Measurements from ENCODE around the gene SGIP1.

Gene SGIP1

GRCh38 chr1:66745451-66745850, 211.5 kb downstream of the SGIP1 start:
- Mint-ChIP-seq H3K4me1 (ENCODE audit: low read depth) (peaks cover 2% of the 10 kb centered on the region), H3K4me3 (no peak overlapping the region), H3K9me3 (no peaks in the 10 kb centered on the region), H3K36me3 (ENCODE audit: low read depth) (no peaks in the 10 kb centered on the region), H3K27ac (no peak overlapping the region), H3K27me3 (ENCODE audit: low read depth) (peaks cover 44% of the 10 kb centered on the region)

- no peaks in the 10 kb centered on the region for H3K36me3 Mint-ChIP-seq (ENCODE audit: low read depth)
- no peak overlapping the region for H3K27ac Mint-ChIP-seq
- H3K4me1 Mint-ChIP-seq (ENCODE audit: low read depth), result peaks cover 12% of the 10 kb centered on the region
- H3K27me3 Mint-ChIP-seq (ENCODE audit: low read depth), result peaks cover 65% of the 10 kb centered on the region
- no peaks in the 10 kb centered on the region for H3K9me3 Mint-ChIP-seq
- no peak overlapping the region for H3K4me3 Mint-ChIP-seq
Observed at GRCh38 chr1:66747501-66747900, 213.5 kb downstream of the SGIP1 start.

- H3K4me1 Mint-ChIP-seq (ENCODE audit: low read depth), result peaks cover 17% of the 10 kb centered on the region
- no peaks in the 10 kb centered on the region for H3K9me3 Mint-ChIP-seq
- peaks cover 80% of the 10 kb centered on the region for H3K27me3 Mint-ChIP-seq (ENCODE audit: low read depth)
- H3K36me3 Mint-ChIP-seq (ENCODE audit: low read depth), result peaks cover 2% of the 10 kb centered on the region
- H3K27ac Mint-ChIP-seq, result no peak overlapping the region
- H3K4me3 Mint-ChIP-seq, result no peak overlapping the region
Observed at GRCh38 chr1:66750577-66750976, 216.6 kb downstream of the SGIP1 start.

GRCh38 chr1:66751160-66751559, 217.2 kb downstream of the SGIP1 start:
- Mint-ChIP-seq H3K36me3 (ENCODE audit: low read depth) (peaks cover 2% of the 10 kb centered on the region), H3K4me3 (no peak overlapping the region), H3K9me3 (no peaks in the 10 kb centered on the region), H3K27me3 (ENCODE audit: low read depth) (peaks cover 79% of the 10 kb centered on the region), H3K27ac (no peak overlapping the region), H3K4me1 (ENCODE audit: low read depth) (peaks cover 17% of the 10 kb centered on the region)

GRCh38 chr1:66752000-66752592, 218.1 kb downstream of the SGIP1 start, which contains the start of gene DYNLT5:
TSS of gene DYNLT5 (plus strand) at chr1:66752459. CDS start at chr1:66754659, 2,200 bp downstream.
- H3K36me3 Mint-ChIP-seq (ENCODE audit: low read depth), result peaks cover 2% of the 10 kb centered on the region
- no peaks in the 10 kb centered on the region for H3K9me3 Mint-ChIP-seq
- H3K27ac Mint-ChIP-seq, result no peak within 1 kb of the TSS
- H3K27me3 Mint-ChIP-seq (ENCODE audit: low read depth), result peaks cover 76% of the 10 kb centered on the region
- peaks cover 17% of the 10 kb centered on the region for H3K4me1 Mint-ChIP-seq (ENCODE audit: low read depth)
- H3K4me3 Mint-ChIP-seq, result peak within 1 kb of the TSS; percentile 60

GRCh38 chr1:66752671-66753371, 218.9 kb downstream of the SGIP1 start:
- H3K36me3 Mint-ChIP-seq (ENCODE audit: low read depth), result peaks cover 2% of the 10 kb centered on the region
- H3K27me3 Mint-ChIP-seq (ENCODE audit: low read depth), result peaks cover 70% of the 10 kb centered on the region
- no peaks in the 10 kb centered on the region for H3K9me3 Mint-ChIP-seq
- H3K27ac Mint-ChIP-seq, result no peak overlapping the region
- peak overlapping the region; percentile 60 for H3K4me3 Mint-ChIP-seq
- peaks cover 17% of the 10 kb centered on the region for H3K4me1 Mint-ChIP-seq (ENCODE audit: low read depth)

GRCh38 chr1:66757722-66758240, 223.8 kb downstream of the SGIP1 start:
- no peaks in the 10 kb centered on the region for H3K9me3 Mint-ChIP-seq
- H3K4me1 Mint-ChIP-seq (ENCODE audit: low read depth), result peaks cover 3% of the 10 kb centered on the region
- H3K36me3 Mint-ChIP-seq (ENCODE audit: low read depth), result peaks cover 2% of the 10 kb centered on the region
- H3K4me3 Mint-ChIP-seq, result no peak overlapping the region
- no peak overlapping the region for H3K27ac Mint-ChIP-seq
- H3K27me3 Mint-ChIP-seq (ENCODE audit: low read depth), result peaks cover 22% of the 10 kb centered on the region

GRCh38 chr1:66758241-66758755, 224.3 kb downstream of the SGIP1 start:
- H3K36me3 Mint-ChIP-seq (ENCODE audit: low read depth), result no peaks in the 10 kb centered on the region
- no peak overlapping the region for H3K27ac Mint-ChIP-seq
- no peak overlapping the region for H3K4me3 Mint-ChIP-seq
- H3K27me3 Mint-ChIP-seq (ENCODE audit: low read depth), result peaks cover 18% of the 10 kb centered on the region
- H3K9me3 Mint-ChIP-seq, result no peaks in the 10 kb centered on the region
- H3K4me1 Mint-ChIP-seq (ENCODE audit: low read depth), result no peaks in the 10 kb centered on the region

GRCh38 chr1:66760506-66760905, 226.6 kb downstream of the SGIP1 start:
- Mint-ChIP-seq H3K27ac (no peak overlapping the region), H3K36me3 (ENCODE audit: low read depth) (no peaks in the 10 kb centered on the region), H3K27me3 (ENCODE audit: low read depth) (peaks cover 6% of the 10 kb centered on the region), H3K4me1 (ENCODE audit: low read depth) (peaks cover 4% of the 10 kb centered on the region), H3K9me3 (no peaks in the 10 kb centered on the region), H3K4me3 (no peak overlapping the region)

GRCh38 chr1:66761221-66761620, 227.3 kb downstream of the SGIP1 start:
- no peak overlapping the region for H3K4me3 Mint-ChIP-seq
- no peak overlapping the region for H3K27ac Mint-ChIP-seq
- peaks cover 6% of the 10 kb centered on the region for H3K27me3 Mint-ChIP-seq (ENCODE audit: low read depth)
- H3K4me1 Mint-ChIP-seq (ENCODE audit: low read depth), result peaks cover 4% of the 10 kb centered on the region
- H3K9me3 Mint-ChIP-seq, result no peaks in the 10 kb centered on the region
- H3K36me3 Mint-ChIP-seq (ENCODE audit: low read depth), result no peaks in the 10 kb centered on the region

GRCh38 chr1:66764994-66765578, 231.1 kb downstream of the SGIP1 start:
- Mint-ChIP-seq H3K27ac (no peak overlapping the region), H3K9me3 (no peaks in the 10 kb centered on the region), H3K4me3 (no peak overlapping the region), H3K36me3 (ENCODE audit: low read depth) (no peaks in the 10 kb centered on the region), H3K27me3 (ENCODE audit: low read depth) (no peaks in the 10 kb centered on the region), H3K4me1 (ENCODE audit: low read depth) (peaks cover 18% of the 10 kb centered on the region)

- Mint-ChIP-seq H3K4me1 (ENCODE audit: low read depth) (peaks cover 29% of the 10 kb centered on the region), H3K27me3 (ENCODE audit: low read depth) (no peaks in the 10 kb centered on the region), H3K9me3 (no peaks in the 10 kb centered on the region), H3K36me3 (ENCODE audit: low read depth) (no peaks in the 10 kb centered on the region), H3K4me3 (no peak overlapping the region), H3K27ac (no peak overlapping the region)
Observed at GRCh38 chr1:66767626-66768025, 233.7 kb downstream of the SGIP1 start.

GRCh38 chr1:66768965-66769364, 235.0 kb downstream of the SGIP1 start:
- H3K36me3 Mint-ChIP-seq (ENCODE audit: low read depth), result no peaks in the 10 kb centered on the region
- peaks cover 29% of the 10 kb centered on the region for H3K4me1 Mint-ChIP-seq (ENCODE audit: low read depth)
- H3K9me3 Mint-ChIP-seq, result no peaks in the 10 kb centered on the region
- H3K4me3 Mint-ChIP-seq, result peak overlapping the region; percentile 27
- peak overlapping the region; percentile 21 for H3K27ac Mint-ChIP-seq
- H3K27me3 Mint-ChIP-seq (ENCODE audit: low read depth), result no peaks in the 10 kb centered on the region

GRCh38 chr1:66769512-66770229, 235.7 kb downstream of the SGIP1 start:
- peak overlapping the region; percentile 76 for H3K27ac Mint-ChIP-seq
- H3K4me3 Mint-ChIP-seq, result peak overlapping the region; percentile 65
- H3K4me1 Mint-ChIP-seq (ENCODE audit: low read depth), result peaks cover 29% of the 10 kb centered on the region
- no peaks in the 10 kb centered on the region for H3K27me3 Mint-ChIP-seq (ENCODE audit: low read depth)
- H3K9me3 Mint-ChIP-seq, result no peaks in the 10 kb centered on the region
- H3K36me3 Mint-ChIP-seq (ENCODE audit: low read depth), result no peaks in the 10 kb centered on the region
